GM12878 (cell line): ENCODE measurements around the gene SGCD. TPM values are rescaled to one million over a fixed set of nuclear protein-coding genes. Genes with fewer than 3 reads are reported as not detected.

Experiments used
- ATAC-seq: fragments of 200-7000 bp; cut with Tn5 transposase; 3 replicates; pipeline ENCODE4 v1.9.1; 2020; ENCODE audit warnings: mild to moderate bottlenecking, moderate library complexity
- BruUV-seq: library from RNA; stranded (reverse); fragments of 400-500 nt; replicated peaks from 2 replicates; lab custom pipeline; 2021; lab: Mats Ljungman, UMichigan
- CTCF ChIA-PET: fragments of 300-600 bp; sonication (Branson Sonifier 250); formaldehyde crosslinking; extraction: SDS; loops from one replicate; lab custom pipeline; 2021; ENCODE audit warnings: inconsistent platforms; lab: Yijun Ruan, JAX
- POLR2A ChIA-PET: fragments of 350-600 bp; formaldehyde crosslinking; extraction: SDS; loops from one replicate; lab custom pipeline; 2021; ENCODE audit warnings: inconsistent platforms; lab: Charles Lee
- RAD21 ChIA-PET: fragments of 300-600 bp; sonication (Branson Sonifier 250); formaldehyde crosslinking; loops from one replicate; lab custom pipeline; 2023; ENCODE audit warnings: antibody characterized with exemption; ENCODE audit not compliant: unreplicated experiment; lab: Charles Lee
- SMC1A ChIA-PET: fragments of 300-600 bp; sonication (Branson Sonifier 250); formaldehyde crosslinking; loops from one replicate; lab custom pipeline; 2023; ENCODE audit not compliant: unreplicated experiment, uncharacterized antibody; lab: Charles Lee
- DNase-seq: peaks from one replicate; pipeline ENCODE4 v3.0.0-alpha.2; 2011; ENCODE audit warnings: low read depth, low spot score
- FAIRE-seq: peaks from 3 replicates; lab custom pipeline; 2011; peaks lifted over from hg19 to GRCh38; lab: Jason Lieb, UNC
- H2AFZ ChIP-seq: 2 replicates; pipeline ENCODE4 v1.6.0; 2011; ENCODE audit warnings: low read depth, low read length, control low read depth; ENCODE audit not compliant: control insufficient read depth
- H3K27ac ChIP-seq: 2 replicates; pipeline ENCODE4 v1.5.1; 2011; ENCODE audit warnings: control low read depth; ENCODE audit not compliant: control insufficient read depth, insufficient read depth
- H3K27me3 ChIP-seq, 2 experiments: replicated peaks in 1 of 2; 2 replicates each; pipeline versions ENCODE4 v1.6.0 to v1.6.1; 2011; ENCODE audit warnings: low read length in 1 of 2; ENCODE audit not compliant: control insufficient read depth in 2 of 2, insufficient read depth in 2 of 2
- H3K36me3 ChIP-seq, 2 experiments: 2 replicates each; pipeline ENCODE4 v1.5.1; 2011; ENCODE audit warnings: low read length in 1 of 2; ENCODE audit not compliant: control insufficient read depth in 2 of 2, insufficient read depth in 2 of 2
- H3K4me1 ChIP-seq: 2 replicates; pipeline ENCODE4 v1.6.1; 2011; ENCODE audit warnings: mild to moderate bottlenecking, low read length, moderate library complexity, mixed read lengths; ENCODE audit not compliant: control insufficient read depth, insufficient read depth
- H3K4me2 ChIP-seq: 2 replicates; pipeline ENCODE4 v1.6.0; 2011; ENCODE audit warnings: control low read depth; ENCODE audit not compliant: control insufficient read depth, insufficient read depth
- H3K4me3 ChIP-seq: fragments of 200-600 bp; sonication (generic); 2 replicates; pipeline ENCODE4 v1.5.1; 2016
- H3K79me2 ChIP-seq: 2 replicates; pipeline ENCODE4 v1.6.0; 2011; ENCODE audit warnings: low read length; ENCODE audit not compliant: control insufficient read depth, insufficient read depth
- H3K9ac ChIP-seq: 2 replicates; pipeline ENCODE4 v1.8.0; 2011; ENCODE audit warnings: low read length, control low read depth, mixed read lengths; ENCODE audit not compliant: control insufficient read depth, insufficient read depth
- H3K9me3 ChIP-seq: replicated peaks from 3 replicates; pipeline ENCODE4 v1.5.1; 2011; ENCODE audit warnings: mild to moderate bottlenecking, low read length; ENCODE audit not compliant: control insufficient read depth, insufficient read depth
- H4K20me1 ChIP-seq: 2 replicates; pipeline ENCODE4 v1.6.0; 2011; ENCODE audit not compliant: control insufficient read depth, insufficient read depth
- ATF2 ChIP-seq: IDR thresholded peaks from 2 replicates; pipeline ENCODE4 v1.6.1; 2012; ENCODE audit warnings: low read length, inconsistent platforms
- BRCA1 ChIP-seq: IDR thresholded peaks from 2 replicates; pipeline ENCODE4 v1.6.1; 2011; ENCODE audit warnings: low read depth, low read length, improper control_type of control experiment
- FOS ChIP-seq: IDR thresholded peaks from 3 replicates; pipeline ENCODE4 v1.6.1; 2011; ENCODE audit warnings: borderline replicate concordance; ENCODE audit not compliant: insufficient read length; ENCODE audit errors: extremely low read depth
- HSF1 ChIP-seq: fragments of 150-350 bp; IDR thresholded peaks from 2 replicates; pipeline ENCODE4 v1.6.1; 2014; ENCODE audit warnings: mild to moderate bottlenecking, low read depth, low read length
- JUND ChIP-seq: IDR thresholded peaks from 2 replicates; pipeline ENCODE4 v1.6.1; 2012; ENCODE audit warnings: low read depth, mild to moderate bottlenecking, low read length, improper control_type of control experiment, moderate library complexity
- KAT2A ChIP-seq: conservative IDR thresholded peaks from 2 replicates; pipeline ENCODE4 v1.6.1; 2011; ENCODE audit warnings: low read depth, low read length; ENCODE audit not compliant: control insufficient read depth
- MYB ChIP-seq: fragments of 150-350 bp; IDR thresholded peaks from 2 replicates; pipeline ENCODE4 v1.6.1; 2014; ENCODE audit warnings: mild to moderate bottlenecking, low read depth, low read length, borderline replicate concordance
- PAX8 ChIP-seq: fragments of 450-650 bp; IDR thresholded peaks from 2 replicates; pipeline ENCODE4 v1.6.1; 2017; ENCODE audit warnings: mild to moderate bottlenecking, moderate library complexity
- RAD51 ChIP-seq: fragments of 450-650 bp; IDR thresholded peaks from 2 replicates; pipeline ENCODE4 v1.6.1; 2016; ENCODE audit warnings: moderate library complexity, mild to moderate bottlenecking, inconsistent platforms
- RFX5 ChIP-seq: IDR thresholded peaks from 2 replicates; pipeline ENCODE4 v1.6.1; 2011; ENCODE audit warnings: low read depth, low read length, improper control_type of control experiment
- ZBTB4 ChIP-seq: fragments of 450-650 bp; formaldehyde crosslinking; IDR thresholded peaks from 2 replicates; pipeline ENCODE4 v1.4.0; 2022; ENCODE audit warnings: mild to moderate bottlenecking, moderate library complexity
- ZNF24 ChIP-seq: fragments of 450-650 bp; IDR thresholded peaks from 2 replicates; pipeline ENCODE4 v1.6.1; 2017; ENCODE audit warnings: antibody characterized with exemption, mild to moderate bottlenecking
- ZNF687 ChIP-seq: fragments of 450-650 bp; IDR thresholded peaks from 2 replicates; pipeline ENCODE4 v1.6.1; 2017; ENCODE audit warnings: mild to moderate bottlenecking, moderate library complexity
- ZSCAN29 ChIP-seq: fragments of 450-650 bp; IDR thresholded peaks from 2 replicates; pipeline ENCODE4 v1.6.1; 2017; ENCODE audit warnings: mild to moderate bottlenecking, moderate library complexity
- WGBS: methylation state at CpG from one replicate; pipeline ENCODE4 v1.1.6; 2016; ENCODE audit warnings: low lambda C conversion rate; ENCODE audit not compliant: insufficient replicate concordance, insufficient coverage; ENCODE audit errors: missing lambda C conversion rate; 5-methylcytosine and 5-hydroxymethylcytosine counted together
- in situ Hi-C: fragments of 300-500 bp; cut with MboI; formaldehyde crosslinking; loops from 9 replicates; pipeline ENCODE4 v1.14.3; 2018; ENCODE audit warnings: mixed read lengths
- intact Hi-C: fragments of 100-400 bp; cut with micrococcal nuclease; formaldehyde crosslinking; loops from one replicate; pipeline ENCODE4 v1.14.2; 2022; ENCODE audit not compliant: unreplicated experiment
- polyA plus RNA-seq, 11 experiments: library from polyadenylated mRNA; depleted of rRNA in 4 of 11; unstranded in 6 of 11; stranded (reverse) in 5 of 11; fragments of >200 nt; fragmentation: Nextera tagmentation in 4 of 11; fragmentation: Illumina TruSeq in 1 of 11; extraction: Ambion mirVana in 4 of 11; extraction: Trizol in 1 of 11; gene quantifications; 1 replicate in 1 of 11; 2 replicates in 10 of 11; pipeline versions ENCODE4 v1.2.1 to v1.2.3, GENCODE V29; 2011 to 2016; ENCODE audit warnings: inconsistent platforms in 2 of 11, missing spikeins in 2 of 11, low read depth in 1 of 11
- total RNA-seq, 4 experiments: library from RNA; depleted of rRNA in 3 of 4; stranded (reverse); fragments of >200 nt in 3 of 4; fragmentation: Illumina TruSeq in 1 of 4; extraction: Trizol in 1 of 4; gene quantifications; 2 replicates each; pipeline versions ENCODE4 v1.2.1 to v1.2.3, GENCODE V29; 2013 to 2021

SGCD gene
- total and polyA plus RNA-seq, 10 of the 15 experiments (the other 5 are each of a cell fraction or from before 2014, with no cell fraction given) = 0.06 TPM; not detected in 9

- H3K4me3 ChIP-seq = no peak overlapping the region
- no peak overlapping the region for H3K9ac ChIP-seq
- no peaks in the 10 kb centered on the region for H3K4me1 ChIP-seq
- WGBS = 0% methylated on average over 2 of the region's 2 CpGs
- intact Hi-C loops = no loop called here
- no peaks in the 10 kb centered on the region for H3K27me3 ChIP-seq
- FAIRE-seq = no peak
- no peak for ATAC-seq
- POLR2A ChIA-PET = no interaction called here
- DNase-seq = no peak
- no peaks in the 10 kb centered on the region for H3K9me3 ChIP-seq
- no peak overlapping the region for H2AFZ ChIP-seq
- in situ Hi-C loops = no loop called here
- RAD21 ChIA-PET = no interaction called here
- no peak overlapping the region for H3K27ac ChIP-seq
- H4K20me1 ChIP-seq = no peaks in the 10 kb centered on the region
- CTCF ChIA-PET = interaction anchor here (0.7 to 1.4 kb wide), 2 partner anchors 55 to 176 kb away, joined by 3 read pairs; no protein-coding TSS in a partner anchor
- H3K4me2 ChIP-seq = no peak overlapping the region
- no peaks in the 10 kb centered on the region for H3K36me3 ChIP-seq
- no peaks in the 10 kb centered on the region for H3K79me2 ChIP-seq
- SMC1A ChIA-PET = interaction anchor here (1.1 kb wide), 1 partner anchor 18 kb away, joined by 3 read pairs; no protein-coding TSS in a partner anchor
- no TSS peak for BruUV-seq
- no peak for TF ChIP-seq BRCA1
- TF ChIP-seq PAX8 = no peak
- no peak for TF ChIP-seq HSF1
- TF ChIP-seq ZNF687 = no peak
- no peak for TF ChIP-seq RFX5
- no peak for TF ChIP-seq ZNF24
- no peak for TF ChIP-seq ZSCAN29
- no peak for TF ChIP-seq ZBTB4 (CRISPR knock-in tag)
- no peak for TF ChIP-seq ATF2
- TF ChIP-seq MYB = no peak
- TF ChIP-seq FOS = no peak
- TF ChIP-seq JUND = no peak
- no peak for TF ChIP-seq RAD51
- TF ChIP-seq KAT2A = no peak
Measured at GRCh38 chr5:156758011-156758791, 431.2 kb downstream of the SGCD start.
